Smooth muscle cell (in vitro differentiated cells): ENCODE data around the gene NPHS1. TPM values are rescaled to one million over a fixed set of nuclear protein-coding genes. Genes with fewer than 3 reads are reported as not detected.
"Not testable (repeated sequence)": the region's sequence is repeated elsewhere in the genome, so short reads cannot be mapped to it uniquely, and the experiment has no call there.

ENCODE experiments used
- DNase-seq: peaks from one replicate; lab custom pipeline; 2025; ENCODE audit not compliant: unreplicated experiment; lab: John Stamatoyannopoulos, UW
- H2AFZ ChIP-seq: fragments of 200-600 bp; sonication (generic); 2 replicates; pipeline ENCODE4 v1.6.0; 2016; ENCODE audit warnings: antibody characterized with exemption, low read depth, mild to moderate bottlenecking
- H3F3A ChIP-seq: fragments of 200-600 bp; sonication (generic); 2 replicates; pipeline ENCODE4 v1.6.0; 2017; ENCODE audit warnings: antibody characterized with exemption, low read depth
- H3K27ac ChIP-seq: fragments of 200-600 bp; sonication (generic); 2 replicates; pipeline ENCODE4 v1.5.1; 2016; ENCODE audit warnings: low read depth, mild to moderate bottlenecking
- H3K27me3 ChIP-seq: fragments of 200-600 bp; sonication (generic); 2 replicates; pipeline ENCODE4 v1.6.1; 2016; ENCODE audit warnings: low read depth, mild to moderate bottlenecking
- H3K36me3 ChIP-seq: fragments of 200-600 bp; sonication (generic); 2 replicates; pipeline ENCODE4 v1.5.1; 2016; ENCODE audit warnings: low read depth
- H3K4me1 ChIP-seq: fragments of 200-600 bp; sonication (generic); 2 replicates; pipeline ENCODE4 v1.5.1; 2016; ENCODE audit warnings: low read depth
- H3K4me2 ChIP-seq: fragments of 200-600 bp; sonication (generic); 2 replicates; pipeline ENCODE4 v1.6.0; 2016; ENCODE audit warnings: mild to moderate bottlenecking
- H3K4me3 ChIP-seq: fragments of 200-600 bp; sonication (generic); 2 replicates; pipeline ENCODE4 v1.5.1; 2016; ENCODE audit warnings: mild to moderate bottlenecking
- H3K79me2 ChIP-seq: fragments of 200-600 bp; sonication (generic); 2 replicates; pipeline ENCODE4 v1.6.0; 2016; ENCODE audit warnings: low read depth, mild to moderate bottlenecking
- H3K9ac ChIP-seq: fragments of 200-600 bp; sonication (generic); 2 replicates; pipeline ENCODE4 v1.6.0; 2016; ENCODE audit warnings: low read depth
- H3K9me3 ChIP-seq: fragments of 200-600 bp; sonication (generic); replicated peaks from 2 replicates; pipeline ENCODE4 v1.5.1; 2016; ENCODE audit warnings: low read depth
- H4K20me1 ChIP-seq: fragments of 200-600 bp; sonication (generic); 2 replicates; pipeline ENCODE4 v1.6.0; 2016; ENCODE audit warnings: low read depth
- WGBS: methylation state at CpG from one replicate; pipeline ENCODE4 v1.1.7; 2016; ENCODE audit warnings: low lambda C conversion rate; 5-methylcytosine and 5-hydroxymethylcytosine counted together
- polyA plus RNA-seq: library from polyadenylated mRNA; unstranded; fragments of >200 nt; fragmentation: Nextera tagmentation; extraction: Ambion mirVana; gene quantifications from 2 replicates; pipeline ENCODE4 v1.2.1, GENCODE V29; 2016
- total RNA-seq: library from RNA; depleted of rRNA; stranded (reverse); fragments of >200 nt; gene quantifications from 2 replicates; pipeline ENCODE4 v1.2.3, GENCODE V29; 2014
- TF ChIP-seq, protein P1 (sequence below): fragments of 200-600 bp; sonication (generic); IDR thresholded peaks from 2 replicates; pipeline ENCODE4 v1.5.1; 2017; ENCODE audit warnings: borderline replicate concordance, mild to moderate bottlenecking, antibody characterized with exemption; ENCODE audit not compliant: insufficient read depth, poor library complexity, severe bottlenecking

NPHS1 gene
- total and polyA plus RNA-seq, 2 experiments from 2014 or later, result not detected

GRCh38 chr19:35797663-35798062 is 54.6 kb downstream of the NPHS1 start:
- peak overlapping the region; percentile 29 for H3K4me3 ChIP-seq
- TF ChIP-seq, protein P1, sequence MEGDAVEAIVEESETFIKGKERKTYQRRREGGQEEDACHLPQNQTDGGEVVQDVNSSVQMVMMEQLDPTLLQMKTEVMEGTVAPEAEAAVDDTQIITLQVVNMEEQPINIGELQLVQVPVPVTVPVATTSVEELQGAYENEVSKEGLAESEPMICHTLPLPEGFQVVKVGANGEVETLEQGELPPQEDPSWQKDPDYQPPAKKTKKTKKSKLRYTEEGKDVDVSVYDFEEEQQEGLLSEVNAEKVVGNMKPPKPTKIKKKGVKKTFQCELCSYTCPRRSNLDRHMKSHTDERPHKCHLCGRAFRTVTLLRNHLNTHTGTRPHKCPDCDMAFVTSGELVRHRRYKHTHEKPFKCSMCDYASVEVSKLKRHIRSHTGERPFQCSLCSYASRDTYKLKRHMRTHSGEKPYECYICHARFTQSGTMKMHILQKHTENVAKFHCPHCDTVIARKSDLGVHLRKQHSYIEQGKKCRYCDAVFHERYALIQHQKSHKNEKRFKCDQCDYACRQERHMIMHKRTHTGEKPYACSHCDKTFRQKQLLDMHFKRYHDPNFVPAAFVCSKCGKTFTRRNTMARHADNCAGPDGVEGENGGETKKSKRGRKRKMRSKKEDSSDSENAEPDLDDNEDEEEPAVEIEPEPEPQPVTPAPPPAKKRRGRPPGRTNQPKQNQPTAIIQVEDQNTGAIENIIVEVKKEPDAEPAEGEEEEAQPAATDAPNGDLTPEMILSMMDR, result no peak
- H3K4me2 ChIP-seq, result peak overlapping the region; percentile 73
- H3K4me1 ChIP-seq, result peaks cover 4% of the 10 kb centered on the region
- no peak for DNase-seq
- H3K79me2 ChIP-seq, result no peaks in the 10 kb centered on the region
- no peaks in the 10 kb centered on the region for H3K36me3 ChIP-seq
- H3K9ac ChIP-seq, result no peak overlapping the region
- H2AFZ ChIP-seq, result no peak overlapping the region
- H3K9me3 ChIP-seq, result no peaks in the 10 kb centered on the region
- WGBS, result 17% methylated on average over 13 of the region's 15 CpGs
- H3F3A ChIP-seq, result no peaks in the 10 kb centered on the region
- H3K27me3 ChIP-seq, result peaks cover 23% of the 10 kb centered on the region
- H4K20me1 ChIP-seq, result no peaks in the 10 kb centered on the region
- H3K27ac ChIP-seq, result no peak overlapping the region

- Histone ChIP-seq H3K36me3 (no peaks in the 10 kb centered on the region), H3K4me3 (peak overlapping the region; percentile 29), H3K9me3 (no peaks in the 10 kb centered on the region), H3K27me3 (peaks cover 23% of the 10 kb centered on the region), H3K4me1 (peaks cover 4% of the 10 kb centered on the region), H3K4me2 (peak overlapping the region; percentile 73), H3F3A (no peaks in the 10 kb centered on the region), H3K9ac (no peak overlapping the region), H2AFZ (no peak overlapping the region), H3K27ac (no peak overlapping the region), H4K20me1 (no peaks in the 10 kb centered on the region), H3K79me2 (no peaks in the 10 kb centered on the region)
- no peak for DNase-seq
- WGBS, result 45% methylated on average over 23 of the region's 39 CpGs
- TF ChIP-seq, protein P1, result no peak
These were observed 55.4 kb downstream of the NPHS1 start for GRCh38 chr19:35796645-35797542.

DNA sequence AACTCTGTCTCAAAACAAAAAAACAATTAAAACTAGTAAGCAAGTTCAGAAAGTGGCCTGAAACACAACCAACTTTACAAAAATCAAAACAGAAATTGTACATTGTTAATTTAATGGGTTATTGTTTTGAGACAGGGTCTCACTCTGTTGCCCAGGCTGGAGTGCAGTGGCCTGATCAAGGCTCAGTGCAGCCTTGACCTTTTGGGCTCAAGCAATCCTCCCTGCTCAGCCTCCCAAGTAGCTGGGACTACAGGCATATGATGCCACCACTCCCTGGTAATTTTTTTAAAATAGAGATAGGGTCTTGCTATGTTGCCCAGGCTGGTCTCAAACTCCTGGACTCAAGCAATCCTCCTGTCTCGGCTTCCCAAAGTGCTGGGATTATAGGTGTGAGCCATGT is 56.7 kb downstream of the NPHS1 start:
- H3K9ac ChIP-seq, H3F3A ChIP-seq, H3K4me1 ChIP-seq, H3K79me2 ChIP-seq, H3K4me3 ChIP-seq, H3K36me3 ChIP-seq, DNase-seq, H2AFZ ChIP-seq, H4K20me1 ChIP-seq, H3K4me2 ChIP-seq, H3K9me3 ChIP-seq, H3K27ac ChIP-seq: not testable (repeated sequence)
- 95% methylated on average over 1 of the region's 1 CpG for WGBS
- H3K27me3 ChIP-seq, result peaks cover 23% of the 10 kb centered on the region

GRCh38 chr19:35793381-35794165 is 58.7 kb downstream of the NPHS1 start:
- Histone ChIP-seq H3K9ac (no peak overlapping the region), H3K36me3 (no peaks in the 10 kb centered on the region), H3K4me1 (peaks cover 4% of the 10 kb centered on the region), H3K9me3 (no peaks in the 10 kb centered on the region), H3K27ac (no peak overlapping the region), H4K20me1 (no peaks in the 10 kb centered on the region), H2AFZ (no peak overlapping the region), H3K4me3 (no peak overlapping the region), H3F3A (no peaks in the 10 kb centered on the region), H3K79me2 (no peaks in the 10 kb centered on the region), H3K4me2 (no peak overlapping the region), H3K27me3 (peaks cover 23% of the 10 kb centered on the region)
- WGBS, result 91% methylated on average over 7 of the region's 7 CpGs
- TF ChIP-seq, protein P1, result no peak
- no peak for DNase-seq
